GM23338 (cell line): ENCODE data around the gene AKR1E2. TPM values are rescaled to one million over a fixed set of nuclear protein-coding genes. Genes with fewer than 3 reads are reported as not detected.

Source experiments
- ETS1 ChIP-seq: IDR thresholded peaks from 2 replicates; pipeline ENCODE4 v1.6.1; 2016; ENCODE audit warnings: antibody characterized with exemption
- REST ChIP-seq: IDR thresholded peaks from one replicate; pipeline ENCODE4 v1.6.1; 2018; ENCODE audit warnings: antibody characterized with exemption; ENCODE audit not compliant: unreplicated experiment
- STAT1 ChIP-seq: IDR thresholded peaks from one replicate; pipeline ENCODE4 v1.6.1; 2016; ENCODE audit warnings: antibody characterized with exemption; ENCODE audit not compliant: unreplicated experiment
- ZNF462 ChIP-seq: fragments of 250-450 bp; sonication (Bioruptor Pico); IDR thresholded peaks from 2 replicates; pipeline ENCODE4 v1.5.0; 2020; ENCODE audit warnings: mild to moderate bottlenecking, moderate library complexity
- polyA plus RNA-seq: library from polyadenylated mRNA; unstranded; fragments of >200 nt; fragmentation: Nextera tagmentation; extraction: Ambion mirVana; gene quantifications from 2 replicates; pipeline ENCODE4 v1.2.1, GENCODE V29; 2016
- total RNA-seq: library from RNA; depleted of rRNA; stranded (reverse); fragments of >200 nt; shearing (Covaris generic); gene quantifications from 2 replicates; pipeline ENCODE4 v1.2.3, GENCODE V29; 2014

The AKR1E2 gene
- total and polyA plus RNA-seq, 2 experiments from 2014 or later: 2.2 to 4.3 TPM

GRCh38 chr10:4843525-4844180, 17.6 kb downstream of the AKR1E2 start (continued):
- TF ChIP-seq ZNF462 (CRISPR knock-in tag): no peak
- no peak for TF ChIP-seq STAT1
- no peak for TF ChIP-seq ETS1
- TF ChIP-seq REST: no peak
